ENCODE measurements around the gene RPS29.
"Not testable (repeated sequence)": the region's sequence is repeated elsewhere in the genome, so short reads cannot be mapped to it uniquely, and the experiment has no call there.

The RPS29 gene

GRCh38 chr14:49585803-49586672, at the start of gene RPS29:
RPS29 (minus strand) TSS chr14:49586380; CDS start chr14:49586346, 34 bp downstream.
- DNase-seq (ENCODE audit: low read depth, low spot score): peak; percentile 100

- peak; percentile 85 for DNase-seq (ENCODE audit: low read depth, low spot score)
These were observed 48.6 kb upstream of the RPS29 start, which contains the start of gene DNAAF2 for GRCh38 chr14:49634547-49635334. DNAAF2 (minus strand) TSS chr14:49635244; CDS start chr14:49635149, 95 bp downstream.

DNA sequence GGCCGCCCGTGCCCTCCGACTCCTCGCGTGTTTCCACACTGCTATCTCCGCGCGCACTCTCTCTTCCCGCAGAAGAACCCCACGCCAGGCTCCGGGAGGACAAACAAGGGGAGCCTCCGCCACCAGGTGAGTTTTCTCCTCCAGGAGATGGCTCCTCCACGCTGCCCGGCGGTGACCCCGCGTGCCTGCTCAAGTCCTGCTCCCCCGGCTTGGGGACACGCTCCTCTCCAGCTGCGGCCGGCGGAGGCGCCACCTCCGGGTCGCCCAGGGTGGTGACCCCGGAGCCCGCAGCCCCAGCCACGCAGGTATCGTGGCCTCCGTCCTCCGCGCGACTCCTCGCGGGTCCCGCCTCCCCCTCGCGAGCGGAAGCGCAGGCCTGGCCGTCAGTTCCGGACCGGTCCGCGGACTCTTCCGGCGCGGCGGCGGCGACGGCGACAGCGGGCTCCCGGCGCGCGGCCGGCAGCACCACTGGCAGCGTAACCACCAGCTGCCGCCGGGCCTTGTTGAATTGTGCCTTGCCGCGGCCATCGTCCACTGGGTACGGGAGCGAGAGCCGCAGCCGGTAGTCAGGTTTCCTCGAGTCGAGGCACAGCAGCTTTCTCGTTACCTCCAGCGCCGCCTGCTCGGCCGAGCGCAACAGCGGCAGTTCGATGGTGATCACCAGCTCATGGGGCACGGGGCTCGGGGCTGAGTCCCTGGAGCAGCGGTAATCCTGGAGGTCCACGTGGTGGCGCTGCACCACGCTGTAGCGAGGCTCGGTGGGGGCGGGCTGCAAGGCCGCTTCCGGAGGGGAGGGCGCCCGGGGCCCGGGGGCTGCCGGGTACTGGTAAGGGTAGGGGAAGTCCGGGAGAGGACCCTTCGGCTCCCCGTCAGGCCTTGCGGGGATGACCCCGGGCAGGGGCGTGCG, 47.7 kb upstream of the RPS29 start:
- DNase-seq (ENCODE audit: low read depth, low spot score): peak; percentile 94

DNA sequence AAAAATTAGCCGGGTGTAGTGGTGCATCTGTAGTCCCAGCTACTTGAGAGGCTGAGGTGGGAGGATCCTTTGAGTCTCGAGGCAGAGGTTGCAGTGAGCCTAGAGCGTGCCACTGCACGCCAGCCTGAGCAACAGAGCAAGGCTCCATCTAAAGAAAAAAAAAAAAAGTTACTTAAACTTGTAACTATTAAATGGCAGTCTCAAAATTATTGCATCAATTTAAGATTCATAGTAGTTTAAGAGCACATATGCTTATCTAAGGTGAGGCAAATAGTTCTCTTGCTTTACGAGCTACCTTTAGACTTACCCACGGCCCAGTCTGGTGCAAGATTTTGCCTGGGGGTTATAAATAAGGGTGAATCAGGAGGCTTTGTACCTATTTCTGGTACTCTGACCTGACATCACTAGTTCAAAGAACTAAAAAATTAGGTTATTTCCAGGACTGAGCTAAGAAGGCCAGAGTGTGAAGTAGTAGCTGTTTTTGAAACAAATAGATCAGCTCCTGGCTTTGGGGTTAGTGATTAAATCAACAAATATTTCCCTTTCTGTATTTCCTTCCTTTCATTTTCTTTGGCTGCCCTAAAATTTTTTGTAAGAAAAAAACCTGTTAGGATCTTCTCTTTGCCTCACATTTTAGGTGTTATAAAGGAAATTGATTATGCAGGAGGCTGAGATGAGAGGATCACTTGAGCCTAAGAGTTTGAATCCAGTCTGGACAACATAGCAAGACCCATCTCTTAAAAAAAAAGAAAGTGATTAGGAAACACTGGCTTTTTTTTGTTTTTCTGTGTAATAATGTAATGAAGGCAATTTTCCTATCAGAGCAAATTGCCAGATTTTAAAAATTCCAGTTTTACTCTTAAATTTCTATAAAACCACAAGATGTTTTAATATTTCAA, 38.0 kb upstream of the RPS29 start:
- no peak for DNase-seq (ENCODE audit: low read depth, low spot score)

GRCh38 chr14:49623387-49623786, 37.2 kb upstream of the RPS29 start:
- no peak for DNase-seq (ENCODE audit: low read depth, low spot score)

DNA sequence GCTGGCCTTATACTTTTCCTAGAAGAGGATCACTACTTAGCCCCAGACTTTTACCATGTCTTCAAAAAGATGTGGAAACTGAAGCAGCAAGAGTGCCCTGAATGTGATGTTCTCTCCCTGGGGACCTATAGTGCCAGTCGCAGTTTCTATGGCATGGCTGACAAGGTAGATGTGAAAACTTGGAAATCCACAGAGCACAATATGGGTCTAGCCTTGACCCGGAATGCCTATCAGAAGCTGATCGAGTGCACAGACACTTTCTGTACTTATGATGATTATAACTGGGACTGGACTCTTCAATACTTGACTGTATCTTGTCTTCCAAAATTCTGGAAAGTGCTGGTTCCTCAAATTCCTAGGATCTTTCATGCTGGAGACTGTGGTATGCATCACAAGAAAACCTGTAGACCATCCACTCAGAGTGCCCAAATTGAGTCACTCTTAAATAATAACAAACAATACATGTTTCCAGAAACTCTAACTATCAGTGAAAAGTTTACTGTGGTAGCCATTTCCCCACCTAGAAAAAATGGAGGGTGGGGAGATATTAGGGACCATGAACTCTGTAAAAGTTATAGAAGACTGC, 35.9 kb upstream of the RPS29 start:
- DNase-seq (ENCODE audit: low read depth, low spot score): no peak

DNA sequence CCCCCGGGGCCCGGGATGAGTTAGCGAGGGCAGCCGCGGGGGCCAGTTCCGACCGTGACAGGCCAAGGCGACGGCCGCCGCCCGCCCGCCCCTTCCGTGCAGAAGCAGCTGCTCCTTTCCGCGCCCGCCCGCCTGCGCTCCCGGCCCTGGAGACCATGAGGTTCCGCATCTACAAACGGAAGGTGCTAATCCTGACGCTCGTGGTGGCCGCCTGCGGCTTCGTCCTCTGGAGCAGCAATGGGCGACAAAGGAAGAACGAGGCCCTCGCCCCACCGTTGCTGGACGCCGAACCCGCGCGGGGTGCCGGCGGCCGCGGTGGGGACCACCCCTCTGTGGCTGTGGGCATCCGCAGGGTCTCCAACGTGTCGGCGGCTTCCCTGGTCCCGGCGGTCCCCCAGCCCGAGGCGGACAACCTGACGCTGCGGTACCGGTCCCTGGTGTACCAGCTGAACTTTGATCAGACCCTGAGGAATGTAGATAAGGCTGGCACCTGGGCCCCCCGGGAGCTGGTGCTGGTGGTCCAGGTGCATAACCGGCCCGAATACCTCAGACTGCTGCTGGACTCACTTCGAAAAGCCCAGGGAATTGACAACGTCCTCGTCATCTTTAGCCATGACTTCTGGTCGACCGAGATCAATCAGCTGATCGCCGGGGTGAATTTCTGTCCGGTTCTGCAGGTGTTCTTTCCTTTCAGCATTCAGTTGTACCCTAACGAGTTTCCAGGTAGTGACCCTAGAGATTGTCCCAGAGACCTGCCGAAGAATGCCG, 35.1 kb upstream of the RPS29 start:
- peak; percentile 72 for DNase-seq (ENCODE audit: low read depth, low spot score)

DNA sequence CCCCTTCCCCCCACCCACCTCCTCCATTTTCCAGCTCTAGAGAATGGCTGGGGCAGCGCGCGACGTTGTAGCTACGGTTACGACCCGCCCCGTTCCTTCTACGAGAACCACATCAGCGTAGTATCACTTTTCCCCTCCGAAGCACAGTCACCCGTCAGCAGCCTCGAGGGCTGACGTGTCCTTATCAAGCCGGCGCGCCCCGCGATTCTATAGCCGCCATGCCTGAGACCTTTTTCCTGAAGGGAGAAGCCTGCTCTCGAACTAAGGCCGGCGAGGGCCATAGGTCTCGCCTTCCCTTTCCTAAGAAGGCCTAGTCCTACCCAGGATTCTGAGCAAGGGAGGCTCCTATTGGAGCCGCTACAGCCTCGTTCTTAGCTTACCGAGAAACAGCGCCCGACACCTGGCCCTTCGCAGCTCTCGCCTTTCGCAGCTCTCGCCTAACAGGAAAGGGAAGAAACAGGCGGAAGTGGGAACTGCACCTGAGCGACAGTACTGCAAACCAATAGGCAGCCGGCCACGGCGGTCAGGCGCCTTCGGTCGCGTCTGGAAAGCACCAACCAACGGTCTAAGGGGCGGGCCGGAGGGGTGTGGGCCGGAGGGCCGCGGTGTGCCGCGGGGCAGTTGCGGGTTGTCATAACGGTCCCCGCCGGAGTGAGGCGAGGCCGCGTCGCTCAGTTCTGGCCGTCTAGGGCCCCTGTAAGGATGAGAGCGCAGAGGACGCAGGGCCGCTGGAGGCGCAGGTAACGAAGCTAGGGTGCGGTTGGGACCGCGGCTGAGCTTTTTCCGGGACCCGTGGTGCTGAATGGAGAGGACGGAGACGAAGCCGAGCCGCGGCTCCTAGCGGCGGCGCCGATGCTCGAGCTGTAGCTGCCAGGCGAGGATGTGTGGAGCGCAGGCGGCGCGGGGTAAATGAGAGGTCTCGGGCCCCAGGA, 34.3 kb upstream of the RPS29 start, which contains the start of the genes MGAT2 and RPL36AL:
TSS of gene MGAT2 (plus strand) at position 618 of the 932 bp plus-strand sequence. CDS start 470 bp downstream, outside the sequence.
TSS of gene RPL36AL (minus strand) at position 445 of the 932 bp plus-strand sequence. CDS start 1,522 bp downstream, outside the sequence.
- peak; percentile 99 for DNase-seq (ENCODE audit: low read depth, low spot score)

DNA sequence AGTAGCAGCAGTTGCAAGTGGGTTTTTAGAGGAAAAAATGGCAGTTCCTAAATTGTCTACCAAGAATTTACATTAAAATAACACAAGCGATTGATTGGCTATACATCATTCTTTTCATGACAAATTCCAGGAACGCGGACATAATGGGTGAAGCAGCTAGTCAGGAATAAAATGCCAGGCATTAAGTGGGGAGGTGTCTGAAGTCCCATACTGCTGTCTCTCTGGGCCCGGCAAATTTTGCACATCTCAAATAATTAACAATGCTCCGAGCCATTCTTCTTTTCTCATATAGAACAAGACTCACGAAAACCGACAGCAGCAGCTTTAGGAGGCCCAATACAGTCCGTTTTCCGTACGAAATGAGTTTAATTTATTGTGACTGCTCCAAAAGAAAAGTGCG, 33.5 kb upstream of the RPS29 start:
- no peak for DNase-seq (ENCODE audit: low read depth, low spot score)

DNA sequence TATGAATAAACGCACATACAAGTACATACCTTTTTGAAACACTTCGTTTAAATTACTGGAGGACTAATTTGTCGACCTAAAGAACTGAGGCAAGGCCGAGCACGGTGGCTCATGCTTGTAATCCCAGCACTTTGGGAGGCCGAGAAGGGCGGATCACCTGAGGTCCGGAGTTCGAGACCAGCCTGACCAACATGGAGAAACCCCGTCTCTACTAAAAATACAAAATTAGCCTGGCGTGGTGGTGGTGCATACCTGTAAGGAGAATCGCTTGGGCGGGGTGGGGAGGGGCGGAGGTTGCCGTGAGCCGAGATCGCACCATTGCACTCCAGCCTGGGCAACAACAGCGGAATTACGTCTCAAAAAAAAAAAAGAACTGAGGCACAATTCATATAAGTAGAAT, 33.1 kb upstream of the RPS29 start:
- not testable (repeated sequence) for DNase-seq (ENCODE audit: low read depth, low spot score)

DNA sequence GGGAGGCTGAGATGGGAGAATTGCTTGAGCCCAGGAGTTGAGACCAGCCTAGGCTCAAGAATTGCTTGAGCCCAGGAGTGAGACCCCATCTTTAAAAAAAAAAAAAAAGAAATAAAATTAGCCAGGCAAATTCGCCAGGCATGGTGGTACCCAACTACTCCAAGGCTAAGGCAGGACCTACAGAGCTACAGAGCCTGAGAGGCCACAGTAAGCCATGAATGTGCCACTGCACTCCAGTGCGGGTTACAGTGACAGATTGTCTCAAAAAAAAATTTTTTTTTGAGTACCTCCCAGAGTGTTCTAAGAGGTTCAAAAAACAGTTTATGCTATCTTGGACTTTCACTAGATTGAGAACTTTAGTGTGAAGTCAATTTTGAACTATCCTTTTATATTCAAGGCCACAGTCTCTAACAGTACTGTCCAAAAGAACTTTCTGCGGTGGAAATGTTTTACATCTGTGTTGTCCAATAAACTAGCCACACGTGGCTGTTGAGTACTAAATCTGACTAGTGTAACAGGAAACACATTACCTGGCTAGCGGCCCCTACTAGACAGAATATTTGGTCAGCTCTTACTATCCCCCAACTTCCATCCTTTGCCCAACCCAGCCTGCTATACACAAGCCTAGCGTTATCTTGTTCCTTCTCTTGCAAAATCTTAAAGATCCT, 31.8 kb upstream of the RPS29 start:
- DNase-seq (ENCODE audit: low read depth, low spot score): no peak

DNA sequence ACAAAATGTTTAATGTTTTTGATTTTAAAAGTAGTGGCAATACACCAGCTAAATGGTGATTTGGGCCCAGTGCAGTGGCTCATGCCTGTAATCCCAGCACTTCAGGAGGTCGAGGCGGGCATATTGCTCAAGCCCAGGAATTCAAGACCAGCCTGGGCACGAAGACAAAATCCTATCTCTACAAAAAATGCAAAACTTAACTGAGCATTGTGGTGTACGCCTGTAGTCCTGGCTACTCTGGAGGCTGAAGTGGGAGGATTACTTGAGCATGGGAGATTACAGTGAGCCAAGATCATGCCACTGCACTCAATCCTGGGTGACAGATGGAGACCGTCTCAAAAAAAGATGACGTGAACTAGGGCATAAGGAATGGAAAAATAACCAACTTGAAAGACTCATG, 29.6 kb upstream of the RPS29 start:
- DNase-seq (ENCODE audit: low read depth, low spot score): no peak

GRCh38 chr14:49614196-49614595, 28.0 kb upstream of the RPS29 start:
- no peak for DNase-seq (ENCODE audit: low read depth, low spot score)

DNA sequence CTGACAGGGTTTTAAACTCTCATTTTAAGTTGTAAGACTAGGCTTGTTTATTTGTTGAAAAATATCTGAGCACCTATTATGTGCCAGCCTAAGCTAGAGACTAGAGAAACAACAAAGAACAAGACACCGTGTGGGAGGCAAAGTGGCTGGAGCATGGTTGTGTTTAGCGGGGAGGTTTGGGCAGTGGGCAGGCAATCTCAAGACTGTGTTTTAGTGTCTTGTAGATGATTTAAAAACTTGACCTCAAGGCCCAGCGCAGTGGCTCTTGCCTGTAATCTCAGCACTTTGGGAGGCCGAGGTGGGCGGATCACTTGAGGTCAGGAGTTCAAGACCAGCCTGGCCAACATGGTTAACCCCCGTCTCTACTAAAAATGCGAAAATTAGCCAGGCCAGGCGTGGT, 26.5 kb upstream of the RPS29 start:
- no peak for DNase-seq (ENCODE audit: low read depth, low spot score)

DNA sequence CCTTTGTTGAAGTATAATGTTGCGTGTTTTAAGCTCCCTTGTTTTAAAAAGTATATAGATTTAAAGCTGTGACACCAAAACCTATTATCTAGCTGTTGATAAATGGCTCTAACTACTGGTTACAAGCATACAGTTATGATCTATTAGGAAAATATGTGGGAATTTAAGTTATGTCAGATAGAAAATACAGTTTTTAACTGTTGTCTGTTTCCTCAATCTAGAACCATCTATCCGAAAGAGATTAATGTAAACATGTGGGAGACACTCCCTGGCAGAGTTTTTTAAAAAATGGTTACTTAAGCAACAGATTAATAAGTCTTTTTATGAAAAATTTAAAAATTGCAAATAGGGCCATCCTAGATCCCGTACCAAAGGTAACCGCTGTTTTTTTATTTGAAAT, 26.1 kb upstream of the RPS29 start:
- DNase-seq (ENCODE audit: low read depth, low spot score): no peak

DNA sequence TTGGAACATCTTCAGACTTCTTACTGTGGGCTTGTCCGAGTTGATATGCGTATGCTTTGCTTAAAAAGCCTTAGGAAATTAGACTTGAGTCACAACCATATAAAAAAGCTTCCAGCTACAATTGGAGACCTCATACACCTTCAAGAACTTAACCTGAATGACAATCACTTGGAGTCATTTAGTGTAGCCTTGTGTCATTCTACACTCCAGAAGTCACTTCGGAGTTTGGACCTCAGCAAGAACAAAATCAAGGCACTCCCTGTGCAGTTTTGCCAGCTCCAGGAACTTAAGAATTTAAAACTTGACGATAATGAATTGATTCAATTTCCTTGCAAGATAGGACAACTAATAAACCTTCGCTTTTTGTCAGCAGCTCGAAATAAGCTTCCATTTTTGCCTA, 21.4 kb upstream of the RPS29 start:
- no peak for DNase-seq (ENCODE audit: low read depth, low spot score)
